ENCODE measurements around the gene MARCHF3. TPM values are rescaled to one million over a fixed set of nuclear protein-coding genes. Genes with fewer than 3 reads are reported as not detected.

The MARCHF3 gene
- total RNA-seq, 1 donor from 2014 or later = 16.5 TPM

DNA sequence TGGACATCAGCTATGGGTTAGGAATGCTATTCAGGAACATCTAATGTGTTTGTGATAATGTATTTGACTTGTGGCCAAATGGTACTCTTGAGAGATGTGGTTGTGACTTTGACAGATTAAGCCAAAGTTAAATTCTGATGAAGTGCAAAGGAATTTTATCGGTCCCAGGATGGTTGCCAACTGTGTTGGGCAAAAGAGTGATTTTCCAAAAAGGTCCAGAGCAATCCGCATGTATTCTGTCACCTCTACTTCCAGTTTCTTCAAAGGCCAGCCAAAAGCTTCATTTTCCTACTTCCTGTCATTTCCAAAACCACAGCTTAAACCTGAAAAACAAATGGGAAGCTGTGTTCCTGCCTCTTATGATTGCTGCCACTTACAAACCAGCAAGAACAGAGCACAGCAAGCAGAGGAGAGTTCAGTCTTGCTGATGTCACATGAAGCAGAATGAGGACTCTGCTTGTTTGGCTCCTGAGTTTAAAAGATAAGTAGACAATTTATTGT is 59.8 kb downstream of the MARCHF3 start:
- Mint-ChIP-seq H3K27ac (ENCODE audit: unreplicated experiment) (peak overlapping the region; percentile 3), H3K27me3 (ENCODE audit: low read depth, unreplicated experiment) (no peaks in the 10 kb centered on the region), H3K4me3 (ENCODE audit: unreplicated experiment) (no peak overlapping the region), H3K36me3 (ENCODE audit: low read depth, unreplicated experiment) (peaks cover 4% of the 10 kb centered on the region), H3K9me3 (ENCODE audit: unreplicated experiment) (no peaks in the 10 kb centered on the region), H3K4me1 (ENCODE audit: low read depth, unreplicated experiment) (peaks cover 17% of the 10 kb centered on the region)
- Histone ChIP-seq H3K9ac (ENCODE audit: low read length) (no peak overlapping the region), H3K9me3 (ENCODE audit: insufficient read depth, low read depth, low read length) (no peaks in the 10 kb centered on the region), H3K4me1 (ENCODE audit: insufficient read depth, low read length) (peaks cover 9% of the 10 kb centered on the region), H3K79me2 (ENCODE audit: insufficient read depth, low read length) (no peaks in the 10 kb centered on the region), H3K4me2 (ENCODE audit: low read length) (peak overlapping the region; percentile 39), H3K27me3 (ENCODE audit: insufficient read depth, low read length) (no peaks in the 10 kb centered on the region), H2AFZ (ENCODE audit: low read depth, low read length) (no peak overlapping the region), H3K27ac (ENCODE audit: low read depth, low read length) (no peak overlapping the region), H4K20me1 (ENCODE audit: insufficient read depth, low read length) (peaks cover 4% of the 10 kb centered on the region), H3K4me3 (ENCODE audit: insufficient read depth, low read depth, low read length) (no peak overlapping the region), H3K36me3 (ENCODE audit: insufficient read depth, low read length) (no peaks in the 10 kb centered on the region)
- DNase-seq (ENCODE audit: low read depth) (peak; percentile 83), FAIRE-seq (peak; percentile 99)
- TF ChIP-seq, protein P1, sequence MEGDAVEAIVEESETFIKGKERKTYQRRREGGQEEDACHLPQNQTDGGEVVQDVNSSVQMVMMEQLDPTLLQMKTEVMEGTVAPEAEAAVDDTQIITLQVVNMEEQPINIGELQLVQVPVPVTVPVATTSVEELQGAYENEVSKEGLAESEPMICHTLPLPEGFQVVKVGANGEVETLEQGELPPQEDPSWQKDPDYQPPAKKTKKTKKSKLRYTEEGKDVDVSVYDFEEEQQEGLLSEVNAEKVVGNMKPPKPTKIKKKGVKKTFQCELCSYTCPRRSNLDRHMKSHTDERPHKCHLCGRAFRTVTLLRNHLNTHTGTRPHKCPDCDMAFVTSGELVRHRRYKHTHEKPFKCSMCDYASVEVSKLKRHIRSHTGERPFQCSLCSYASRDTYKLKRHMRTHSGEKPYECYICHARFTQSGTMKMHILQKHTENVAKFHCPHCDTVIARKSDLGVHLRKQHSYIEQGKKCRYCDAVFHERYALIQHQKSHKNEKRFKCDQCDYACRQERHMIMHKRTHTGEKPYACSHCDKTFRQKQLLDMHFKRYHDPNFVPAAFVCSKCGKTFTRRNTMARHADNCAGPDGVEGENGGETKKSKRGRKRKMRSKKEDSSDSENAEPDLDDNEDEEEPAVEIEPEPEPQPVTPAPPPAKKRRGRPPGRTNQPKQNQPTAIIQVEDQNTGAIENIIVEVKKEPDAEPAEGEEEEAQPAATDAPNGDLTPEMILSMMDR (IDR thresholded peaks at IDR 0.05; ENCODE audit: insufficient read depth, low read depth, low read length) = no peak
- no peak for TF ChIP-seq EZH2 (IDR thresholded peaks at IDR 0.05; ENCODE audit: insufficient read depth, low read length)

- H3K79me2 ChIP-seq (ENCODE audit: insufficient read depth, low read length) = no peaks in the 10 kb centered on the region
- Mint-ChIP-seq H3K9me3 (ENCODE audit: unreplicated experiment) (no peaks in the 10 kb centered on the region), H3K4me1 (ENCODE audit: low read depth, unreplicated experiment) (peaks cover 22% of the 10 kb centered on the region), H3K36me3 (ENCODE audit: low read depth, unreplicated experiment) (peaks cover 4% of the 10 kb centered on the region), H3K4me3 (ENCODE audit: unreplicated experiment) (no peak overlapping the region), H3K27ac (ENCODE audit: unreplicated experiment) (no peak overlapping the region), H3K27me3 (ENCODE audit: low read depth, unreplicated experiment) (no peaks in the 10 kb centered on the region)
- H3K4me1 ChIP-seq (ENCODE audit: insufficient read depth, low read length) = peaks cover 13% of the 10 kb centered on the region
- no peak overlapping the region for H3K4me2 ChIP-seq (ENCODE audit: low read length)
- no peak overlapping the region for H2AFZ ChIP-seq (ENCODE audit: low read depth, low read length)
- H3K27ac ChIP-seq (ENCODE audit: low read depth, low read length) = no peak overlapping the region
- FAIRE-seq = no peak
- H3K4me3 ChIP-seq (ENCODE audit: insufficient read depth, low read depth, low read length) = no peak overlapping the region
- TF ChIP-seq, protein P1 (IDR thresholded peaks at IDR 0.05; ENCODE audit: insufficient read depth, low read depth, low read length) = no peak
- TF ChIP-seq EZH2 (IDR thresholded peaks at IDR 0.05; ENCODE audit: insufficient read depth, low read length) = no peak
- H4K20me1 ChIP-seq (ENCODE audit: insufficient read depth, low read length) = peaks cover 4% of the 10 kb centered on the region
- no peak for DNase-seq (ENCODE audit: low read depth)
- H3K27me3 ChIP-seq (ENCODE audit: insufficient read depth, low read length) = no peaks in the 10 kb centered on the region
- no peaks in the 10 kb centered on the region for H3K9me3 ChIP-seq (ENCODE audit: insufficient read depth, low read depth, low read length)
- H3K9ac ChIP-seq (ENCODE audit: low read length) = no peak overlapping the region
- H3K36me3 ChIP-seq (ENCODE audit: insufficient read depth, low read length) = no peaks in the 10 kb centered on the region
Observed at GRCh38 chr5:126969548-126969947, 60.8 kb downstream of the MARCHF3 start.

DNA sequence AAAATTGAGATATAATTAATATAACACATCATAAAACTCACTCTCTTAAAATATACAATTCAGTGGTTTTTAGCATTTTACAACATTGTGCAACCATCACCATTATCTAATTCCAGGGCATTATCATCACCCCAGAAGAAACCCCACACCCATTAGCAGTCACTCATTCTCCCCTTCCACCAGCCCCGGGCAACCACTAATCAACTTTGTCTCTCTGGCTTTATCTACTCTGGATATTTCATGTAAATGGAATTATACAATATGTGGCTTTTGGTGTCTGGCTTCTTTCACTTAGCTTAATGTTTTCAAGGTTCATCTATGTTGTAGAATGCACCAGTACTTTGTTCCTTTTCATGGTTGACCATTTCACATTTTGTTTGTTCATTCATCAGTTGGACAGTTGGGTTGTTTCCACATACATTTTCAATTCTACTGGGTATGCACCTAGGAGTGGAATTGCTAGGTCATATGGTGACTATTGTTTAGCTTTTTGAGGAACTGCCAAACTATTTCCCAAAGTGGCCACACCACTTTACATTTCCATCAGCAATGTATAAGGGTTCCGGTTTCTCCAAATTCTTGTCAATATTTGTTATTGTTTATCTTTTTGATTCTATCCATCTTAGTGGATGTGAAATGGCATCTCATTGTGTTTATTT is 62.4 kb downstream of the MARCHF3 start:
- Histone ChIP-seq H3K4me3 (ENCODE audit: insufficient read depth, low read depth, low read length) (no peak overlapping the region), H3K79me2 (ENCODE audit: insufficient read depth, low read length) (no peaks in the 10 kb centered on the region), H3K9ac (ENCODE audit: low read length) (no peak overlapping the region), H2AFZ (ENCODE audit: low read depth, low read length) (no peak overlapping the region), H3K9me3 (ENCODE audit: insufficient read depth, low read depth, low read length) (no peaks in the 10 kb centered on the region), H3K36me3 (ENCODE audit: insufficient read depth, low read length) (no peaks in the 10 kb centered on the region), H3K27ac (ENCODE audit: low read depth, low read length) (no peak overlapping the region), H4K20me1 (ENCODE audit: insufficient read depth, low read length) (peaks cover 4% of the 10 kb centered on the region), H3K27me3 (ENCODE audit: insufficient read depth, low read length) (no peaks in the 10 kb centered on the region), H3K4me2 (ENCODE audit: low read length) (no peak overlapping the region), H3K4me1 (ENCODE audit: insufficient read depth, low read length) (peaks cover 15% of the 10 kb centered on the region)
- DNase-seq (ENCODE audit: low read depth) = peak; percentile 72
- Mint-ChIP-seq H3K9me3 (ENCODE audit: unreplicated experiment) (no peaks in the 10 kb centered on the region), H3K27me3 (ENCODE audit: low read depth, unreplicated experiment) (no peaks in the 10 kb centered on the region), H3K4me3 (ENCODE audit: unreplicated experiment) (no peak overlapping the region), H3K27ac (ENCODE audit: unreplicated experiment) (no peak overlapping the region), H3K4me1 (ENCODE audit: low read depth, unreplicated experiment) (peaks cover 22% of the 10 kb centered on the region), H3K36me3 (ENCODE audit: low read depth, unreplicated experiment) (peaks cover 4% of the 10 kb centered on the region)
- no peak for FAIRE-seq
- TF ChIP-seq, protein P1 (IDR thresholded peaks at IDR 0.05; ENCODE audit: insufficient read depth, low read depth, low read length) = no peak
- TF ChIP-seq EZH2 (IDR thresholded peaks at IDR 0.05; ENCODE audit: insufficient read depth, low read length) = no peak
